Measurements from ENCODE around the gene GPR68. TPM values are rescaled to one million over a fixed set of nuclear protein-coding genes. Genes with fewer than 3 reads are reported as not detected.

GPR68 gene
- total RNA-seq, 1 donor from 2014 or later: 0.41 TPM

DNA sequence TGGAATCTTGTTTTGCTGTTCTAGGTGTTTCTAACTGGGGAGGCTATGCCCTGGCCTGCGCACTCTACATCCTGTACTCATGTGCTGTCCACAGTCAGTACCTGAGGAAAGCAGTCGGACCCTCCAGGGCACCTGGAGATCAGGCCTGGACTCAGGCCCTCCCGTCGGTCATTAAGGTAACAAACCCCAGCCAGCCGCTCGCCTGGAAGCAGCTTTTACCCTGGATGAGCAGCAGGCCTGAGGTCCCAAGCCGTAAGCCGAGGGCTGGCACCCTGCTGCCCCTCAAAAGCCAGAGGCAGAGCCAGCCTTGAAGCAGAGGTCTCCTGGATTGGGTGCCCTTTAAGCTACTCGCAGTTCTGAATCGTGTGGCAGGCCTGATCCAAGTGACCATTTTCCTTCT is 29.1 kb downstream of the GPR68 start:
- no peak overlapping the region for H3K4me3 ChIP-seq
- H3K27me3 ChIP-seq (ENCODE audit: low read depth): no peaks in the 10 kb centered on the region
- H3K9me3 ChIP-seq (replicated peaks): peaks cover 6% of the 10 kb centered on the region
- no peak overlapping the region for H3K27ac ChIP-seq (replicated peaks)
- peaks cover 19% of the 10 kb centered on the region for H3K4me1 ChIP-seq
- peaks cover 86% of the 10 kb centered on the region for H3K36me3 ChIP-seq
- intact Hi-C loops (cut with micrococcal nuclease): no loop called here
- TF ChIP-seq, protein P1, sequence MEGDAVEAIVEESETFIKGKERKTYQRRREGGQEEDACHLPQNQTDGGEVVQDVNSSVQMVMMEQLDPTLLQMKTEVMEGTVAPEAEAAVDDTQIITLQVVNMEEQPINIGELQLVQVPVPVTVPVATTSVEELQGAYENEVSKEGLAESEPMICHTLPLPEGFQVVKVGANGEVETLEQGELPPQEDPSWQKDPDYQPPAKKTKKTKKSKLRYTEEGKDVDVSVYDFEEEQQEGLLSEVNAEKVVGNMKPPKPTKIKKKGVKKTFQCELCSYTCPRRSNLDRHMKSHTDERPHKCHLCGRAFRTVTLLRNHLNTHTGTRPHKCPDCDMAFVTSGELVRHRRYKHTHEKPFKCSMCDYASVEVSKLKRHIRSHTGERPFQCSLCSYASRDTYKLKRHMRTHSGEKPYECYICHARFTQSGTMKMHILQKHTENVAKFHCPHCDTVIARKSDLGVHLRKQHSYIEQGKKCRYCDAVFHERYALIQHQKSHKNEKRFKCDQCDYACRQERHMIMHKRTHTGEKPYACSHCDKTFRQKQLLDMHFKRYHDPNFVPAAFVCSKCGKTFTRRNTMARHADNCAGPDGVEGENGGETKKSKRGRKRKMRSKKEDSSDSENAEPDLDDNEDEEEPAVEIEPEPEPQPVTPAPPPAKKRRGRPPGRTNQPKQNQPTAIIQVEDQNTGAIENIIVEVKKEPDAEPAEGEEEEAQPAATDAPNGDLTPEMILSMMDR (IDR thresholded peaks at IDR 0.05; ENCODE audit: borderline replicate concordance): no peak
- no peak for DNase-seq

DNA sequence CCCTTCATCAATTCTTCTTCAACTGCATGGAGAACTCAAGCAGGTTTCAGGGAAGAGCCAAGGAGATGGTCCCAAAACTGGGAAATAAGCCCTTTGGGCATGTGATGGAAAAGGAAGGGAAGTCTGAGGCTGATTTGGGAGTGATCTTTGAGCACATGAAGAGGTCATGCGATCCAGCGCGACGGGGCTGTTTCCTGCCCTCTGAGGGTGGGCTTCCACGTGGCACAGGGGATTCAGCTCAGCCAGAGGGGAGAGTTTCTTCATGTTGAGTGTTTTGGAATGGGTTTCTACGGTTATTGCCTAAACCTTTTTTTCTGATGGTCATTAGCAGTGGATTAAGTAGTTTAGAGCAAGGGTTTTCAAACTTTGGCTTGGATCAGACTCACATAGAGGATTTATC is 30.2 kb downstream of the GPR68 start:
- TF ChIP-seq, protein P1 (IDR thresholded peaks at IDR 0.05; ENCODE audit: borderline replicate concordance): no peak
- H3K4me1 ChIP-seq: peaks cover 9% of the 10 kb centered on the region
- H3K27ac ChIP-seq (replicated peaks): no peak overlapping the region
- H3K4me3 ChIP-seq: no peak overlapping the region
- H3K36me3 ChIP-seq: peaks cover 96% of the 10 kb centered on the region
- intact Hi-C loops (cut with micrococcal nuclease): no loop called here
- no peaks in the 10 kb centered on the region for H3K27me3 ChIP-seq (ENCODE audit: low read depth)
- H3K9me3 ChIP-seq (replicated peaks): peaks cover 10% of the 10 kb centered on the region
- DNase-seq: no peak

- Histone ChIP-seq H3K4me1 (no peaks in the 10 kb centered on the region), H3K9me3 (replicated peaks) (peaks cover 10% of the 10 kb centered on the region), H3K36me3 (peaks cover 97% of the 10 kb centered on the region), H3K27me3 (ENCODE audit: low read depth) (no peaks in the 10 kb centered on the region), H3K27ac (replicated peaks) (no peak overlapping the region), H3K4me3 (no peak overlapping the region)
- TF ChIP-seq, protein P1 (IDR thresholded peaks at IDR 0.05; ENCODE audit: borderline replicate concordance): no peak
- intact Hi-C loops (cut with micrococcal nuclease): no loop called here
- DNase-seq: no peak
Measured at GRCh38 chr14:91211017-91211416, 33.5 kb downstream of the GPR68 start.

DNA sequence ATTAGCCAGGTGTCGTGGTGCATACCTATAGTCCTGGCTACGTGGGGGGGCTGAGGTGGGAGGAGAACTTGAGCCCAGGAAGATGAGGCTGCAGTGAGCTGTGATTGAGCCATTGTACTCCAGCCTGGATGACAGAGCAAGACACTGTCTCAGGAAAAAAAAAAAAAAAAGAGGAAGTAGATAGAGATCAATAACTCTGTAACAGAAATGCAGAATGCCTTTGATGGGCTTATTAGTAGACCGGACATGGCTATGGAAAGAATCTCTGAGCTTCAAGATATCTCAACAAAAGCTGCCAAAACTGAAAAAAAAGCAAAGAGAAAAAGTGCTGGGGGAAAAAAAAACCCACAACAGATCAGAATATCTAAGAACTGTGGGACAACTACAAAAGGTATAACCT is 37.5 kb downstream of the GPR68 start:
- TF ChIP-seq, protein P1 (IDR thresholded peaks at IDR 0.05; ENCODE audit: borderline replicate concordance): no peak
- Histone ChIP-seq H3K27me3 (ENCODE audit: low read depth) (no peaks in the 10 kb centered on the region), H3K4me3 (no peak overlapping the region), H3K27ac (replicated peaks) (no peak overlapping the region), H3K9me3 (replicated peaks) (peaks cover 10% of the 10 kb centered on the region), H3K4me1 (peaks cover 8% of the 10 kb centered on the region), H3K36me3 (peaks cover 98% of the 10 kb centered on the region)
- DNase-seq: no peak
- intact Hi-C loops (cut with micrococcal nuclease): no loop called here

DNA sequence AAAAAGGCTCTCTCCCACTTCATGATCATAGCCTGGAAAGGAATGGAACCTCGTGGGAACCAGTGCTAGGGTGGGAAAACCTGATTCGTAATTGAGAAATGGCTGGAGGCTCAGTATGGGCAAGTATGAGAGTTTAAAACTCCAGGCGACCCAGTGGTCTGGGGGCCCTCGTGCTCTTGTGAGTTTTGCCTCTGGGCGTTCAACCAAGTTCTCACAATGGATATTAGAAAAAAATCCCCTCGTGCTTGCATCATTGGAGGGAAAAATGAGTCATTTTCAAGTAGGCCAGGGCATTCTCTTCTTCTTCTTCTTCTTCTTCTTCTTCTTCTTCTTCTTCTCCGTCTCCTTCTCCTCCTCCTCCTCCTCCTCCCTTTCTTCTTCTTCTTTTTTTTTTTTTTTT is 39.0 kb downstream of the GPR68 start:
- TF ChIP-seq, protein P1 (IDR thresholded peaks at IDR 0.05; ENCODE audit: borderline replicate concordance): no peak
- Histone ChIP-seq H3K4me1 (peaks cover 17% of the 10 kb centered on the region), H3K36me3 (peaks cover 98% of the 10 kb centered on the region), H3K9me3 (replicated peaks) (peaks cover 5% of the 10 kb centered on the region), H3K27me3 (ENCODE audit: low read depth) (no peaks in the 10 kb centered on the region), H3K4me3 (no peak overlapping the region), H3K27ac (replicated peaks) (no peak overlapping the region)
- DNase-seq: no peak
- intact Hi-C loops (cut with micrococcal nuclease): no loop called here

DNA sequence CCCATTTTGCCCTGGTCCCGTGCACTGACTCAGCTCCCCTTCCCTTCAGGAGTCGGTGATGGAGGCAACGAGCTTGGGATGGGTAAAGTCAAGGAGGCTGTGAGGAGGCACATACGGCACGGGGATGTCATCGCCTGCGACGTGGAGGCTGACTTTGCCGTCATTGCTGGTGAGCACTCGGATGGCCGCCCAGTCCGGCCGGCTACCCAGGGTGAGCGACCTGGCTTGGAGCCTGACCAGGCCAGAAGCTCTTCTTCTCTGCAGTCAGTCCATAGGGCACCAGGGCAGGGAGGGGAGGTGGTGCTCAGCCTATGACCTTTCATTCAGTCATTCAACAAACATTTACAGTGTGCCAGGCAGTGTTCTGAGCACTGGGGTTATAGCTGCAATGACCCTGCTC is 39.8 kb downstream of the GPR68 start:
- no peak for DNase-seq
- no peak overlapping the region for H3K27ac ChIP-seq (replicated peaks)
- H3K4me3 ChIP-seq: no peak overlapping the region
- H3K9me3 ChIP-seq (replicated peaks): no peaks in the 10 kb centered on the region
- intact Hi-C loops (cut with micrococcal nuclease): no loop called here
- H3K4me1 ChIP-seq: peaks cover 17% of the 10 kb centered on the region
- H3K27me3 ChIP-seq (ENCODE audit: low read depth): no peaks in the 10 kb centered on the region
- TF ChIP-seq, protein P1 (IDR thresholded peaks at IDR 0.05; ENCODE audit: borderline replicate concordance): no peak
- peaks cover 98% of the 10 kb centered on the region for H3K36me3 ChIP-seq

All from left ventricle myocardium inferior (tissue), 1 donor.